ENCODE measurements around the gene L3MBTL4.

Gene L3MBTL4

DNA sequence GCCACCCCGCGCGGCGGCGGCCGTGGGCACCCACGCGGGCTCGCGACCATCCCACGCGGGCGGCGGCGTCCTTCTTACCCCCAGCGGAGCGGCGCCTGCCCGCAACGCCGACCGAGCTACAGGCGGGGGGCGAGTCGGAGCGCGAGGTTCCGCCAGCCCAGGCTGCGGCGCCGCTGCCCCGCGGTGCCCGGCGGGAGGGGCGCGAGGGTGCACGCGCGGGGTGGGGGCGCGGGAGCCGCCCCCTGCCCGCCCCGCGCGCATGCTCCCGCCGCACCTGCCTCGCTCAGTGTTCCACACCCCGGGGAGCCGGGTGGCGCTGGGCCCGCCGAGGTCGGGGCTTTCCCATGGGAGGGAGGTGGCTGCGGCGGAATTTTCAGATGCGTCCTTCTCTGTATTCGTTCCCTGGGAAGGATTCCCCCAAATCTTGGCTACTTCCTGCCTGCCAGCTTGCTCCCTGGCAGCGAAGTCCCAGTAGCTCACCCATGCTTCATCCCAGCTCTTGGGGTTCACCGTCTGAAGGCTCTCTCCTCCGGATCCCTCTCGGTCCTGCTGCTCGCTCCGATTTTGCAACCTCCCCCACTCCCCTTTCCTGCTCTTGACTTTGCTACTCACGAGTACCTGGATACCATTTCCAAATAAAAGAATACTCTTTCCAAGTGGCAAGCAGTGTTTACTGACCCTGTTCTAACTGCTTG is at the start of gene L3MBTL4:
Gene L3MBTL4, minus strand, starts transcription at position 189 of the 695 bp plus-strand sequence. CDS start 103,286 bp downstream, outside the sequence.
- Histone ChIP-seq H3K27me3 (no peaks in the 10 kb centered on the region), H3K36me3 (no peaks in the 10 kb centered on the region), H3K27ac (peak within 1 kb of the TSS; percentile 94), H3K4me2 (peak within 1 kb of the TSS; percentile 91), H3K9ac (peak within 1 kb of the TSS; percentile 90), H3K9me3 (no peaks in the 10 kb centered on the region), H3K4me3 (peak within 1 kb of the TSS; percentile 92), H4K20me1 (0 out of 2 replicates have a peak, but pooled peaks cover 6% of the 10 kb centered on the region), H3K4me1 (peaks cover 19% of the 10 kb centered on the region; the same call in 1 of the 2 replicates)
- TF ChIP-seq Cebpa-rat (IDR thresholded peaks at IDR 0.05): no peak

DNA sequence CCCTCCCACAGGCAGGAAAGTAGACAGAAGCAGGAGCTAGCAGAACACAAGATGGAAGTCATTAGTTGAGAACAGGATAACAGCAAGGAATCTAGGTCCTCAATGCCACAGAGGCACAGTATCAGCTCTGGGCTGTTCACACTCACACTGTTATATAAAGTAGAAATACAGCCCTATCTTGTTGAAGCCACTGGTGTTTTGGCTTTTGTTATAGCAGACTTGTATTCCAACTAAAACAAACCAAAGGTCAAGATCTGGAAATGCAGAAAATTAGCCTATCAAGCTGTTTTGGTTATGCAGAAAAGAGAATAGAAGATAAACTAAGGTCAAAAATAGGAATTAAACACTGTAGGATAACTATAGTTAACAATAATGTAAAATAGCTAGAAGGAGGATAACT is 37.5 kb upstream of the L3MBTL4 start:
- H3K4me2 ChIP-seq: no peak overlapping the region
- no peaks in the 10 kb centered on the region for H3K27me3 ChIP-seq
- TF ChIP-seq Cebpa-rat (IDR thresholded peaks at IDR 0.05): no peak
- H3K9me3 ChIP-seq: no peaks in the 10 kb centered on the region
- H3K4me3 ChIP-seq: no peak overlapping the region
- no peaks in the 10 kb centered on the region for H3K4me1 ChIP-seq
- no peak overlapping the region for H3K27ac ChIP-seq
- no peaks in the 10 kb centered on the region for H4K20me1 ChIP-seq
- H3K9ac ChIP-seq: no peak overlapping the region
- no peaks in the 10 kb centered on the region for H3K36me3 ChIP-seq

DNA sequence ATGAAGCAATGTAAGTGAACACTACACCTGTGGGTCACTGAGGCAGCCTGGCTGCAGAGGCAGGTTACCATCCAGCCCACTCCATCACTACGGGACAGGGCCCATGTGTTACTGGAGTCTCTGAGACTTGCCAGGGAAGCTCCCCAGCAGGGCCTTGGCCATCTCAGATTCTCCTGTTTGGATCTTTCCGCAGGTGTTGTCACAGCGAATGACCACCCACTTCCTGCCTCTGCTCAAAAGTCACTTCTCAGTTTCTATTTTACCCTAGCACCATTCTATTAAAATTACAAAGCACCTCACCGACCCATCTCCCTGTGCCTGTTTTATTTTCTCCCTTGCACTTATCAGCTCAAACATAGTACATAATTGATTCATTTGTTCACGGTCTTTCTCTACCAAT is 34.5 kb upstream of the L3MBTL4 start:
- TF ChIP-seq Cebpa-rat (IDR thresholded peaks at IDR 0.05): no peak
- no peaks in the 10 kb centered on the region for H3K27me3 ChIP-seq

GRCh38 chr18:6444466-6445228 is 29.9 kb upstream of the L3MBTL4 start:
- Histone ChIP-seq H4K20me1 (no peaks in the 10 kb centered on the region), H3K4me1 (no peaks in the 10 kb centered on the region), H3K27ac (no peak overlapping the region), H3K4me2 (no peak overlapping the region), H3K9me3 (no peaks in the 10 kb centered on the region), H3K36me3 (no peaks in the 10 kb centered on the region), H3K4me3 (no peak overlapping the region), H3K9ac (no peak overlapping the region), H3K27me3 (no peaks in the 10 kb centered on the region)
- TF ChIP-seq Cebpa-rat (IDR thresholded peaks at IDR 0.05): no peak

More for the DNA sequence above, 34.5 kb upstream of the L3MBTL4 start:
- H3K4me2 ChIP-seq: no peak overlapping the region
- H3K4me3 ChIP-seq: no peak overlapping the region
- no peaks in the 10 kb centered on the region for H4K20me1 ChIP-seq
- no peak overlapping the region for H3K9ac ChIP-seq
- no peaks in the 10 kb centered on the region for H3K4me1 ChIP-seq
- no peak overlapping the region for H3K27ac ChIP-seq
- no peaks in the 10 kb centered on the region for H3K36me3 ChIP-seq
- no peaks in the 10 kb centered on the region for H3K9me3 ChIP-seq

DNA sequence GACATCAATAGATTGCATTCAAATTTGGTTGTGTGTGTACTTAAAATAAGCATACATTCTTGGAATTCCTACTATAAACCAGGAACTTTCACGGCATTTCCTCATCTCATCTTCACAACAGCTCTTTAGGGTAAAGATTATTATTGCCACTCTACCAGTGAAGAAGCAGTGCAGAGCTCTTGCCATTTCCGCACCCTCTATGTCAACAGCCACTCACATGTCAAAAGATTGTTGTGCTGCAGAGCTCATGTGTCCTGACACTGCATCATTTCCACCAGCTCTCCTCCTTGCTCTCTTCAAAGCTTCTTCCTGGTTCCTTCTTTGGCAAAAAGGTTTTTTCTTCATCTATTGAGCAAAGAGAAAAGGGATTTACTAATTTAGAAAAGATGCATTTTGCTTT is 26.5 kb upstream of the L3MBTL4 start:
- no peaks in the 10 kb centered on the region for H3K4me1 ChIP-seq
- no peak for TF ChIP-seq Cebpa-rat (IDR thresholded peaks at IDR 0.05)
- no peaks in the 10 kb centered on the region for H4K20me1 ChIP-seq
- no peak overlapping the region for H3K4me3 ChIP-seq
- H3K9ac ChIP-seq: no peak overlapping the region
- H3K4me2 ChIP-seq: no peak overlapping the region
- no peaks in the 10 kb centered on the region for H3K27me3 ChIP-seq
- H3K27ac ChIP-seq: no peak overlapping the region
- H3K36me3 ChIP-seq: no peaks in the 10 kb centered on the region
- no peaks in the 10 kb centered on the region for H3K9me3 ChIP-seq

DNA sequence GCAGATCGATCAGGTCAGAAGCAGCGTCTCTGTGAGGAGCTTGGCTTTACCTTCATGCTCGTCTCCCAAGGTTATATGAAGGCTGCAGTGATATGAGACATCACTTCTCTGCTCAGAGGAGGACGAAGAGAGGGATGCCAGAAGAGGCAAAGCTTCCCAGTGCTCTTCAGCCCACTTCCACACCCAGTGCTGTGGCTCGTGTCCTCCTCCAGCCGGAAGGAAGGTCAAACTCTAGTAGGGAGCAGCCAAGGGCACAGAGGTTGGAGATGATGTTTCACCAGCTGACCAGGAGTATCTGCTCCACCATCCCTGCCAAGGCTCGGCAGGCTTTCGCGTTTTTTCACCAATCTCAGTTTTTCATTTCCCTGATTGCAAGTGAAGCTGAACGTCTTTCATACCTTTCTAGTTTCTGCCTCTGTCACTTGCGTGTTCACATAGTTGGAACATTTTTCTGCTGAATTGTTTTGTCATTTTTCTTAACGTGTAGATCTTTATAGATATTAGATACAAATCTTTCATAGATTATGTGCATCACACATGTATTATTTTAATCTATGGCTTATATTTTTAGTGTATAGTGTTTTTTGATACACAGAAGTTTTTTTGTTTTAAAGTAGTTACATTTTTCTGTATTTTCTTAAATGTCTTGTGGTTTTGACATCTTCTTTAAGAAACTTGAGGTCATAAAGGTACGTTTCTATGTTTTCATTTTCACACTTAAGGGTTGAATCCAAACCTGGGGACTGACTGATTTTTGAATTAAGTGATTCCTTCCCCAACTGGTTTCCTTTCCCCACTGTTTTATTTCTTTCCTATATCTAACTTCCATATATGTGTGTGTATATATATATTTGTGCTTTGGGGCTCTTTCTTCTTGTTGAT is 23.5 kb upstream of the L3MBTL4 start:
- Histone ChIP-seq H3K9ac (no peak overlapping the region), H3K27ac (no peak overlapping the region), H3K4me3 (no peak overlapping the region), H3K4me1 (no peaks in the 10 kb centered on the region), H4K20me1 (no peaks in the 10 kb centered on the region), H3K4me2 (no peak overlapping the region), H3K36me3 (no peaks in the 10 kb centered on the region), H3K27me3 (no peaks in the 10 kb centered on the region), H3K9me3 (no peaks in the 10 kb centered on the region)
- no peak for TF ChIP-seq Cebpa-rat (IDR thresholded peaks at IDR 0.05)

DNA sequence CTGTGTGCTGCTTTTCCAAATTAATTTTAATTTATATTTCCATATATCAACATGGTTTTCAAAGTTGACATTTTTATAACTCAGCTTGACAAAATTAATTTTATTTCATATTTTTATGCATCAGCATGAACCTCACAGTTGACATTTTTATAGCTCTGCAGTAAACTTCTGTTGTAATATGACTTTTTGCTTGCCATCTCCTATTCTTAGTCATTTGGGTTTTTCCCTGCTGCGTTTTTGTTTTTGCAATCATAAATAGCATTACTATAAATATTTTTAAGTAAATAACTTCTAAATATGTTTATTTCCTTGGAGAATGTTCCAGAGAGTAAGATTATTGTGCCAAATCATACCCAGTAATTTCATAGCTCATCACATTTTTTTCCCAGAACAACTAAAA is 21.0 kb upstream of the L3MBTL4 start:
- no peak for TF ChIP-seq Cebpa-rat (IDR thresholded peaks at IDR 0.05)
- H4K20me1 ChIP-seq: no peaks in the 10 kb centered on the region
- H3K27me3 ChIP-seq: no peaks in the 10 kb centered on the region
- H3K4me3 ChIP-seq: no peak overlapping the region
- H3K9ac ChIP-seq: no peak overlapping the region
- H3K9me3 ChIP-seq: no peaks in the 10 kb centered on the region
- H3K4me2 ChIP-seq: no peak overlapping the region
- H3K36me3 ChIP-seq: no peaks in the 10 kb centered on the region
- no peak overlapping the region for H3K27ac ChIP-seq
- H3K4me1 ChIP-seq: no peaks in the 10 kb centered on the region

- H3K9me3 ChIP-seq: no peaks in the 10 kb centered on the region
- H3K27ac ChIP-seq: no peak overlapping the region
- H4K20me1 ChIP-seq: no peaks in the 10 kb centered on the region
- no peak overlapping the region for H3K9ac ChIP-seq
- no peak overlapping the region for H3K4me2 ChIP-seq
- no peak overlapping the region for H3K4me3 ChIP-seq
- H3K27me3 ChIP-seq: no peaks in the 10 kb centered on the region
- TF ChIP-seq Cebpa-rat (IDR thresholded peaks at IDR 0.05): no peak
- no peaks in the 10 kb centered on the region for H3K36me3 ChIP-seq
- H3K4me1 ChIP-seq: no peaks in the 10 kb centered on the region
Observed at GRCh38 chr18:6434987-6435709, 20.4 kb upstream of the L3MBTL4 start.

GRCh38 chr18:6434481-6434880 is 19.8 kb upstream of the L3MBTL4 start:
- H3K36me3 ChIP-seq: no peaks in the 10 kb centered on the region
- H3K4me2 ChIP-seq: no peak overlapping the region
- H3K27ac ChIP-seq: no peak overlapping the region
- no peak overlapping the region for H3K4me3 ChIP-seq
- no peaks in the 10 kb centered on the region for H3K9me3 ChIP-seq
- TF ChIP-seq Cebpa-rat (IDR thresholded peaks at IDR 0.05): no peak
- no peak overlapping the region for H3K9ac ChIP-seq
- H4K20me1 ChIP-seq: no peaks in the 10 kb centered on the region
- H3K27me3 ChIP-seq: no peaks in the 10 kb centered on the region
- H3K4me1 ChIP-seq: no peaks in the 10 kb centered on the region
